GM21390 (cell line): Measurements from ENCODE around the gene SMIM11.
"Not testable (repeated sequence)": the region's sequence is repeated elsewhere in the genome, so short reads cannot be mapped to it uniquely, and the experiment has no call there.

Experiments used
- ATAC-seq: cut with Tn5 transposase; IDR thresholded peaks from one replicate; pipeline ENCODE4 v1.9.1; 2021; ENCODE audit not compliant: unreplicated experiment

Gene SMIM11

DNA sequence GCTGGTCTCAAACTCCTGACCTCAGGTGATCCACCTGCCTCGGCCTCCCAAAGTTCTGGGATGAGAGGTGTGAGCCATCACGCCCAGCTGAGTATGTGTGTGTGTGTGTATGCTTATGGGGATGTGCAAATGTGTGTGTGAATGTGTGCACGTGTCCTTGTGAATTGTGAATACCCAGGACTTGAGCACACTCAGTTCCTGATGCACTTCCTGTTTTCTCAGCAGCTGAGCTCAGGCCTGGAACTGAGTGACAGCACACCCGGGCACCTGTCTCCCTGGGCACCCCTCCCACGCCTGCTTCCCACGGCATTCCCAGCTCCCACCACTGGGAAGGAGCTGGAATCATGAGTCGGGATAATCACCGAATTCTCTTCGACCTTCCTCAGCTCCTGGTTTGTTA is 32.0 kb downstream of the SMIM11 start:
- ATAC-seq, result not testable (repeated sequence)

DNA sequence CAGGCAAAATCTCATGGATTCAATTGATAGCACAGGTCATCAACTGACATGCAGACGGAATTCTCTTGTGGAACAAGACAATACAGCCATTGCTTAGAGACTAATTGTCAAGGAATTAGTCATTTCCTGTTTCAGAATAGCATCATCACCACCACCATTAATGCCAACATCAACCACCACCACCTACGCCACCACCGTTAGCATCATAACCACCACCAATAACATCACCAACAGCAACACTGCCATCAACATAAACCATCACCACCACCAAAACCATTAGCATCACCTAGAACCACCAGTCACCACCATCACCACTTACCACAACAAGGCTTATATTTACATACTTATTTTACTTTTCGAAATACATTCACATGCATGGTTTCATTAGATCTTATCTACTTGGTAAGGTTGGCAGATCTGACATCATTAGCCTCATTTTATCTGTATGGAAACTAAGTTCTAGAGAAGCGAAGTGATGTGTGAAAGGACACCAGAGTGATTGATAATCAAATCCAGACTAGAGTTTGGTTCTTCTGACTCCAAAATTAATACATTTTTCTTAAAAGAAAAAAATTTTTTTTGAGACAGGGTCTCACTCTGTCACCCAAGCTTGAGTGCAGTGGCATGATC is 42.3 kb downstream of the SMIM11 start:
- not testable (repeated sequence) for ATAC-seq

DNA sequence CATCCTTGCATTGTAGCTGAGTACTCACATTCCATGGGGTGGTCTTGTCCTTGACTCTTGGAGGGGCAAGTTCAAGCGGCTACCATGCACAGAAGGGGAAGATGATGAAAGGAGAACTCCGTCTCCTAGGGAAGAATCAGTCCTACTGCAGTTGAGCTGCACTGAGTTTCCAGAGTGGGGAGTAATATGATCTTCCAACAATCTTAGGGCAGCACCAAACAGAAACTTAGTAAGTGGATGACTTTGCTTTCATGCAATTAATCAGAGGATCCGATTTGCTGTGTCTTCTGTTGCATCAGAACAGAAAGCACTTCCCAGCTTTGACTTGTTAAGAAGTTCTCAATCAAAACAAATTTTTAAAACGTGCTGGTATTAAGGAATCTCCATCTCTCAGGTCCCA is 48.5 kb downstream of the SMIM11 start, which contains the start of gene SMIM34:
Gene SMIM34, minus strand, starts transcription at position 147 of the 400 bp plus-strand sequence. Its CDS starts 112 bp downstream, at position 35.
- not testable (repeated sequence) for ATAC-seq

DNA sequence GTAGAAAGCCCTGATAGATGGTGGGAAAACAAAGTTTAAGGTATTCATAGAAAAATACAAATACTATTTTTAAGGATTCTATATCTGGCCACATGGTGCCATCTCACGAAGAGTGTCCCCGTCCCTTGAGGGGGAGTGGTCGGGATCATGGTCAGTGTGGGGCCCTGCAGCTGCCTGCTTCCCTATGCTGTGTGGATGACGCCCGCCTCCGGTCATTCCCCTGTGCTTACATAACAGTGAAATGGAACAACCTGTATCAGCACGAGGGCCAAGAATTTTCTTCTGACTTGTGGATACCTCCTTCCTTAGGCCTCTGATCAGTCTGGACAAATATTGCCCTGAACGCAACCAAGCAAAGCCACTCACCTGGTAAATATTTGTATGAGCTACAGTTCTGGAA is 52.0 kb downstream of the SMIM11 start:
- ATAC-seq, result not testable (repeated sequence)

DNA sequence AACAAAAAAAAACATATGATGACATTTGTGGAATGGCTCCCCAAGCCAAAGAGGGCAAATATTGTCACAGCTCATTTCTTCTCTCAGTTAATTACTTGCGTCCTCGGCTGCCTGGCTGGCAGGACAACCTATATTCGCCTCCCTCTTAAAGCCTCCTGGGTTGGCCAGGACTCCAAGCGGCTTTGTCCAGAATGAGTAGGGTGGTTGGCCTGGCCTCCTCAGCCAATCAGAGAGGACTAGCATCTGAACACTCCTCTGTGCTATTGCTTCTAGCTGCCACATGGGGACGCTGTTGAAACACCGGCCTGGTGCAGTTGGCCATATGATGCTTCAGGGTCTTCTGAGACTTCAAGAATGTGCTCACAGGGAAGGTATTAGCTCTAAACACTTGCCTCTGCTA is 53.1 kb downstream of the SMIM11 start:
- not testable (repeated sequence) for ATAC-seq

DNA sequence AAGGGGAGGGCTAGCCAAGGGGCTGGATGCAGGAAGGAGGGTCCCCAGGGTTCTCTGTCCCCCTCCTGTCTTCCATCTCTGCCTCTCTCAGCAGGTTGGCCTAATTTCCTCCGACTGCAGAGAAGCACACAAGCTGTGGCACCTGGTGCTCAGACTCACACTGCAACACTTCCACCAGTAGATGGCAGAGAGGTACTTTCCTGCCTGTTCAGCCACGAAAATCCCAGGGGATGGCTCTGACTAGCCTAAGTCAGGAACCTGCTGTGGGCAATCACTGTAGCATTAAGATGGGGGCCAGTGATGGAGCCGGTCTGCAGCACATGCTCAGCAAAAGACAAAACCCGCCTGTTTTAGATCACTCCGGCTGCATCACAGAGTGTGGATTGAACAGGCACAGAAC is 54.4 kb downstream of the SMIM11 start:
- ATAC-seq, result not testable (repeated sequence)
